HepG2 (cell line): ENCODE data around the gene ARMC10. TPM values are rescaled to one million over a fixed set of nuclear protein-coding genes. Genes with fewer than 3 reads are reported as not detected.
A peak's percentile ranks its signal among the peaks of the same experiment; 100 is the strongest.

Experiments used
- ATF5 ChIP-seq: sonication (generic); formaldehyde crosslinking; IDR thresholded peaks from 2 replicates; pipeline ENCODE4 v1.4.0; 2020; ENCODE audit warnings: mild to moderate bottlenecking, low read depth, missing genetic modification reagents
- EHMT2 ChIP-seq: fragments of 200-600 bp; sonication (generic); IDR thresholded peaks from 2 replicates; pipeline ENCODE4 v1.7.0; 2017; ENCODE audit warnings: antibody characterized with exemption, low read depth, low read length, borderline replicate concordance
- ETV5 ChIP-seq: IDR thresholded peaks from 2 replicates; pipeline ENCODE4 v1.6.1; 2018; ENCODE audit warnings: missing biosample characterization, missing genetic modification reagents, inconsistent platforms, borderline replicate concordance
- GATAD1 ChIP-seq: IDR thresholded peaks from 2 replicates; pipeline ENCODE4 v1.6.1; 2016; ENCODE audit warnings: missing genetic modification reagents, missing compliant biosample characterization
- GPN1 ChIP-seq: sonication (generic); formaldehyde crosslinking; IDR thresholded peaks from 2 replicates; pipeline ENCODE4 v1.5.1; 2020; ENCODE audit warnings: missing genetic modification reagents, borderline replicate concordance
- IKZF5 ChIP-seq: IDR thresholded peaks from 2 replicates; pipeline ENCODE4 v1.6.1; 2018; ENCODE audit warnings: missing genetic modification reagents, mild to moderate bottlenecking, missing compliant biosample characterization
- KDM1A ChIP-seq: IDR thresholded peaks from 2 replicates; pipeline ENCODE4 v1.6.1; 2016; ENCODE audit warnings: missing compliant biosample characterization
- KDM4B ChIP-seq: sonication (generic); formaldehyde crosslinking; IDR thresholded peaks from 2 replicates; pipeline ENCODE4 v1.4.0; 2020; ENCODE audit warnings: missing genetic modification reagents
- MEF2D ChIP-seq: sonication (generic); formaldehyde crosslinking; IDR thresholded peaks from 2 replicates; pipeline ENCODE4 v1.5.1; 2020; ENCODE audit warnings: mild to moderate bottlenecking, missing genetic modification reagents
- MIER3 ChIP-seq: IDR thresholded peaks from 2 replicates; pipeline ENCODE4 v1.6.1; 2016; ENCODE audit warnings: missing compliant biosample characterization, borderline replicate concordance
- NFE2L1 ChIP-seq: sonication (generic); formaldehyde crosslinking; IDR thresholded peaks from 2 replicates; pipeline ENCODE4 v1.4.0; 2020; ENCODE audit warnings: missing genetic modification reagents, mild to moderate bottlenecking, borderline replicate concordance
- NFE2L2 ChIP-seq: fragments of 150-350 bp; IDR thresholded peaks from 2 replicates; pipeline ENCODE4 v1.6.1; 2014; ENCODE audit warnings: low read length
- NR2C2 ChIP-seq: sonication (generic); formaldehyde crosslinking; IDR thresholded peaks from 2 replicates; pipeline ENCODE4 v1.4.0; 2020; ENCODE audit warnings: missing genetic modification reagents, mild to moderate bottlenecking, moderate library complexity, borderline replicate concordance
- PAX8 ChIP-seq: sonication (generic); formaldehyde crosslinking; IDR thresholded peaks from 2 replicates; pipeline ENCODE4 v1.8.0; 2022; ENCODE audit warnings: mild to moderate bottlenecking, missing genetic modification reagents, borderline replicate concordance
- SAFB2 ChIP-seq: sonication (generic); formaldehyde crosslinking; IDR thresholded peaks from 2 replicates; pipeline ENCODE4 v1.5.1; 2020; ENCODE audit warnings: missing genetic modification reagents, low read depth, mild to moderate bottlenecking, borderline replicate concordance
- STAG1 ChIP-seq: sonication (generic); formaldehyde crosslinking; IDR thresholded peaks from 2 replicates; pipeline ENCODE4 v1.4.0; 2020; ENCODE audit warnings: missing genetic modification reagents
- TBX3 ChIP-seq: fragments of 450-650 bp; IDR thresholded peaks from 2 replicates; pipeline ENCODE4 v1.6.1; 2017; ENCODE audit warnings: antibody characterized with exemption, mild to moderate bottlenecking, inconsistent platforms, borderline replicate concordance
- TP53 ChIP-seq: sonication (generic); formaldehyde crosslinking; conservative IDR thresholded peaks from 2 replicates; pipeline ENCODE4 v1.4.0; 2020; ENCODE audit warnings: missing genetic modification reagents
- U2AF1 ChIP-seq: fragments of 200-400 bp; formaldehyde crosslinking; optimal IDR thresholded peaks from 2 replicates; pipeline ENCODE3; 2017; ENCODE audit warnings: mild to moderate bottlenecking, low read depth, low read length
- ZNF12 ChIP-seq: sonication (generic); formaldehyde crosslinking; IDR thresholded peaks from 2 replicates; pipeline ENCODE4 v1.5.0; 2020; ENCODE audit warnings: missing genetic modification reagents
- ZNF326 ChIP-seq: sonication (generic); formaldehyde crosslinking; IDR thresholded peaks from 2 replicates; pipeline ENCODE4 v1.4.0; 2020; ENCODE audit warnings: missing genetic modification reagents, borderline replicate concordance
- ZNF441 ChIP-seq: sonication (generic); formaldehyde crosslinking; IDR thresholded peaks from 2 replicates; pipeline ENCODE4 v1.7.0; 2021; ENCODE audit warnings: missing genetic modification reagents, borderline replicate concordance
- ZNF468 ChIP-seq: sonication (generic); formaldehyde crosslinking; IDR thresholded peaks from 2 replicates; pipeline ENCODE4 v1.8.0; 2022; ENCODE audit warnings: mild to moderate bottlenecking, moderate library complexity, missing genetic modification reagents
- ZNF513 ChIP-seq: sonication (generic); formaldehyde crosslinking; conservative IDR thresholded peaks from 2 replicates; pipeline ENCODE4 v1.5.0; 2020; ENCODE audit warnings: missing genetic modification reagents
- ZNF563 ChIP-seq: sonication (generic); formaldehyde crosslinking; IDR thresholded peaks from 2 replicates; pipeline ENCODE4 v1.8.0; 2022; ENCODE audit warnings: mild to moderate bottlenecking, moderate library complexity, missing genetic modification reagents
- ZNF746 ChIP-seq: sonication (generic); formaldehyde crosslinking; IDR thresholded peaks from 2 replicates; pipeline ENCODE4 v1.8.0; 2022; ENCODE audit warnings: mild to moderate bottlenecking, missing genetic modification reagents
- ZNF891 ChIP-seq: sonication (generic); formaldehyde crosslinking; IDR thresholded peaks from 2 replicates; pipeline ENCODE4 v1.5.0; 2020; ENCODE audit warnings: mild to moderate bottlenecking, missing genetic modification reagents
- polyA plus RNA-seq, 8 experiments: library from polyadenylated mRNA; depleted of rRNA in 3 of 8; stranded (reverse) in 7 of 8; unstranded in 1 of 8; fragments of >200 nt; fragmentation: Illumina TruSeq in 4 of 8; extraction: Trizol in 4 of 8; gene quantifications; 2 replicates each; pipeline versions ENCODE4 v1.2.1 to v1.2.3, GENCODE V29; 2011 to 2016; ENCODE audit warnings: low read depth in 4 of 8, missing spikeins in 1 of 8, mixed read lengths in 1 of 8; ENCODE audit not compliant: insufficient read depth in 1 of 8
- total RNA-seq, 5 experiments: library from RNA; depleted of rRNA; stranded (reverse); fragments of >200 nt; fragmentation: Illumina TruSeq; extraction: Trizol; gene quantifications; 2 replicates each; pipeline ENCODE4 v1.2.3, GENCODE V29; 2016; ENCODE audit warnings: low read depth in 1 of 5
- TF ChIP-seq, protein P1 (sequence below): sonication (generic); formaldehyde crosslinking; IDR thresholded peaks from 2 replicates; pipeline ENCODE4 v1.4.0; 2020; ENCODE audit warnings: missing genetic modification reagents, mild to moderate bottlenecking, borderline replicate concordance

The ARMC10 gene
- total and polyA plus RNA-seq, 2 of the 13 experiments (the other 11 are each of a cell fraction or from before 2014, with no cell fraction given) = 11.3 to 23.7 TPM

GRCh38 chr7:103106005-103106702 lies 31.2 kb downstream of the ARMC10 start (continued):
- TF ChIP-seq NFE2L1 (CRISPR knock-in tag) = no peak
- 0 out of 2 replicates have a peak, but pooled peaks have one; percentile 21 for TF ChIP-seq GATAD1 (CRISPR knock-in tag)
- no peak for TF ChIP-seq NFE2L2
- no peak for TF ChIP-seq SAFB2 (CRISPR knock-in tag)
- TF ChIP-seq, protein P1, sequence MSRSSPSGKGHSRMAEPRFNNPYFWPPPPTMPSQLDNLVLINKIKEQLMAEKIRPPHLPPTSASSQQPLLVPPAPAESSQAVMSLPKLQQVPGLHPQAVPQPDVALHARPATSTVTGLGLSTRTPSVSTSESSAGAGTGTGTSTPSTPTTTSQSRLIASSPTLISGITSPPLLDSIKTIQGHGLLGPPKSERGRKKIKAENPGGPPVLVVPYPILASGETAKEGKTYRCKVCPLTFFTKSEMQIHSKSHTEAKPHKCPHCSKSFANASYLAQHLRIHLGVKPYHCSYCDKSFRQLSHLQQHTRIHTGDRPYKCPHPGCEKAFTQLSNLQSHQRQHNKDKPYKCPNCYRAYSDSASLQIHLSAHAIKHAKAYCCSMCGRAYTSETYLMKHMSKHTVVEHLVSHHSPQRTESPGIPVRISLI (CRISPR knock-in tag) = peak; percentile 72; the same call in 1 of the 2 replicates
- no peak for TF ChIP-seq STAG1
- peak; percentile 87; the same call in 1 of the 2 replicates for TF ChIP-seq MIER3 (CRISPR knock-in tag)
- no peak for TF ChIP-seq ZNF891
- no peak for TF ChIP-seq GPN1
- no peak for TF ChIP-seq ZNF746 (CRISPR knock-in tag)
- no peak for TF ChIP-seq ZNF326 (CRISPR knock-in tag)
- no peak for TF ChIP-seq ZNF441
- peak; percentile 62; the same call in 1 of the 2 replicates for TF ChIP-seq ZNF12 (CRISPR knock-in tag)
- TF ChIP-seq EHMT2 = no peak
- TF ChIP-seq TP53 (CRISPR knock-in tag) = no peak
- no peak for TF ChIP-seq TBX3
- TF ChIP-seq KDM1A = no peak
- TF ChIP-seq ETV5 = no peak; the same call in 1 of the 2 replicates
- 0 out of 2 replicates have a peak, but pooled peaks have one; percentile 59 for TF ChIP-seq IKZF5 (CRISPR knock-in tag)
- TF ChIP-seq ZNF468 = no peak
- peak; percentile 40; the same call in 1 of the 2 replicates for TF ChIP-seq NR2C2 (CRISPR knock-in tag)
- TF ChIP-seq ZNF563 (CRISPR knock-in tag) = no peak
- TF ChIP-seq ATF5 = no peak
- TF ChIP-seq MEF2D (CRISPR knock-in tag) = no peak; the same call in 1 of the 2 replicates
- TF ChIP-seq KDM4B (CRISPR knock-in tag) = no peak
- no peak for TF ChIP-seq U2AF1
- TF ChIP-seq ZNF513 (CRISPR knock-in tag) = no peak
- TF ChIP-seq PAX8 (CRISPR knock-in tag) = no peak
